ENCODE data around the gene NMT2.

DNA sequence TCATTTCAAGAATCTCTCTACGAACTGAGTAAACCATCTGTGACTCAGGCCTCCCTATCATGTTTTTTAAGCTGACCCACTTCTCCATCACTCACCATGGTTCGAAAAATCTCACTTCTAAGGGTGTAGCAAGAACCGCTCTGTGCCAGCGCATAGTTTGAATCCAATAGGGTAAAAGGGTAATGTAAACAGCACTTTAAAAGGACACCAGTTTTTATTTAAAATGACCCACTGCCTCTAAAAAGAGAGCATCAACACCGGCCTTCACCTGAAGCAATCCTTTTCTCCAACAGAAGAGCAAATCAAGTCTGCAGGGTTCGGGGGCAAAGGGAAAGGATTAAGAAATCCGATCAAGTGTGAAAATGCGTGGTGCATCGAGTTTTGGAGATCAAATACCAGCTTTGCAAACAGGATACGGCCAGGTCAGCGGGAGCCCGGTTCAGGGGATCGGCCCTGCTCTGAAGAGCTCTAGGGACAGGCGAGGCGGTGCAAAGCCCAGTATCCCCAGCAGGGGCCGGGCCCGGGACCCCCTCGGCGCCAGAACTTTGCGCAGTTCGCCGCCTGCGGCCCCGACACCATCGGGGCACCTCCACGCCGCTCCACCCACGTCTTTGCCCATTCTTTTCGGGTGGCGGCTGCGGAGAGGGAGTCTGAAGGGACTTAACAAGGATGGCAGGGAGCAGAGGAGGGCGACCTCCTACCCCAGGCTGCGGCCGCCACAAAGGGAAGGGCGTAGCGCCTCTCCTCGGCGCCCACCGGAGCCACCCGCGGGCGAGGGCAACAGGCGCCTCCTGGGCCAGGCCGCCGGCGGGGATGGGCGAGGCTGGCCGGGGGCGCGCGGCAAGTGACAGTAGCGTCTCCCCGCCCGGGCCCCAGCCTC lies 842 bp downstream of the NMT2 start:
- TF ChIP-seq, protein P1, sequence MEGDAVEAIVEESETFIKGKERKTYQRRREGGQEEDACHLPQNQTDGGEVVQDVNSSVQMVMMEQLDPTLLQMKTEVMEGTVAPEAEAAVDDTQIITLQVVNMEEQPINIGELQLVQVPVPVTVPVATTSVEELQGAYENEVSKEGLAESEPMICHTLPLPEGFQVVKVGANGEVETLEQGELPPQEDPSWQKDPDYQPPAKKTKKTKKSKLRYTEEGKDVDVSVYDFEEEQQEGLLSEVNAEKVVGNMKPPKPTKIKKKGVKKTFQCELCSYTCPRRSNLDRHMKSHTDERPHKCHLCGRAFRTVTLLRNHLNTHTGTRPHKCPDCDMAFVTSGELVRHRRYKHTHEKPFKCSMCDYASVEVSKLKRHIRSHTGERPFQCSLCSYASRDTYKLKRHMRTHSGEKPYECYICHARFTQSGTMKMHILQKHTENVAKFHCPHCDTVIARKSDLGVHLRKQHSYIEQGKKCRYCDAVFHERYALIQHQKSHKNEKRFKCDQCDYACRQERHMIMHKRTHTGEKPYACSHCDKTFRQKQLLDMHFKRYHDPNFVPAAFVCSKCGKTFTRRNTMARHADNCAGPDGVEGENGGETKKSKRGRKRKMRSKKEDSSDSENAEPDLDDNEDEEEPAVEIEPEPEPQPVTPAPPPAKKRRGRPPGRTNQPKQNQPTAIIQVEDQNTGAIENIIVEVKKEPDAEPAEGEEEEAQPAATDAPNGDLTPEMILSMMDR (IDR thresholded peaks at IDR 0.05; ENCODE audit: low read depth, low read length), result no peak
- TF ChIP-seq, protein P2, sequence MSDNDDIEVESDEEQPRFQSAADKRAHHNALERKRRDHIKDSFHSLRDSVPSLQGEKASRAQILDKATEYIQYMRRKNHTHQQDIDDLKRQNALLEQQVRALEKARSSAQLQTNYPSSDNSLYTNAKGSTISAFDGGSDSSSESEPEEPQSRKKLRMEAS (IDR thresholded peaks at IDR 0.05; ENCODE audit: low read depth, low read length), result no peak
- no peak for TF ChIP-seq POLR2A (IDR thresholded peaks at IDR 0.05; ENCODE audit: extremely low read depth, insufficient read length)
- no peak for TF ChIP-seq MYC (IDR thresholded peaks at IDR 0.05; ENCODE audit: low read depth, low read length)

Data from NB4 (cell line).